Natural killer cell (primary cell): ENCODE data around the gene IRF9. TPM values are rescaled to one million over a fixed set of nuclear protein-coding genes. Genes with fewer than 3 reads are reported as not detected.

Source experiments
- ATAC-seq, 3 donors: fragments of 150-1000 bp in 2 of 3; fragments of 200-7000 bp in 1 of 3; cut with Tn5 transposase; 1 replicate in 1 of 3; 2 replicates in 2 of 3; pipeline ENCODE4 v1.10.0; 2021; ENCODE audit warnings: mild to moderate bottlenecking in 2 of 3, moderate library complexity in 2 of 3
- DNase-seq, 2 donors: peaks; one replicate each; pipeline versions ENCODE4 v3.0.0 to v3.0.0-alpha.2; 2013 to 2021; ENCODE audit warnings: mixed read lengths in 1 of 2
- H3K27ac ChIP-seq: one replicate; pipeline ENCODE4 v1.5.1; 2013; ENCODE audit warnings: mild to moderate bottlenecking, low read length
- H3K27me3 ChIP-seq: one replicate; pipeline ENCODE4 v1.6.1; 2013; ENCODE audit warnings: low read length; ENCODE audit not compliant: control insufficient read depth, insufficient read depth
- H3K36me3 ChIP-seq: one replicate; pipeline ENCODE4 v1.6.1; 2013; ENCODE audit warnings: low read length; ENCODE audit not compliant: control insufficient read depth, insufficient read depth
- H3K4me1 ChIP-seq: one replicate; pipeline ENCODE4 v1.6.1; 2013; ENCODE audit warnings: low read length; ENCODE audit not compliant: control insufficient read depth, insufficient read depth
- H3K4me3 ChIP-seq: one replicate; pipeline ENCODE4 v1.5.1; 2013; ENCODE audit warnings: low read length
- H3K9me3 ChIP-seq: one replicate; pipeline ENCODE4 v1.6.1; 2013; ENCODE audit warnings: low read length; ENCODE audit not compliant: control insufficient read depth, insufficient read depth
- H3K27ac Mint-ChIP-seq, 2 donors: one replicate each; pipeline ENCODE4 v1.8.0; 2022; ENCODE audit warnings: mild to moderate bottlenecking in 2 of 2, mixed read lengths in 2 of 2, moderate library complexity in 1 of 2
- H3K27me3 Mint-ChIP-seq, 2 donors: one replicate each; pipeline ENCODE4 v1.8.0; 2022; ENCODE audit warnings: low read depth in 2 of 2, mixed read lengths in 2 of 2
- H3K36me3 Mint-ChIP-seq: one replicate; pipeline ENCODE4 v1.8.0; 2022; ENCODE audit warnings: mixed read lengths
- H3K4me1 Mint-ChIP-seq, 2 donors: one replicate each; pipeline ENCODE4 v1.8.0; 2022; ENCODE audit warnings: mixed read lengths in 2 of 2
- H3K4me3 Mint-ChIP-seq: one replicate; pipeline ENCODE4 v1.8.0; 2022; ENCODE audit warnings: mild to moderate bottlenecking, moderate library complexity, mixed read lengths
- H3K9me3 Mint-ChIP-seq, 2 donors: one replicate each; pipeline ENCODE4 v1.8.0; 2022; ENCODE audit warnings: mixed read lengths in 2 of 2
- WGBS: methylation state at CpG from one replicate; pipeline ENCODE4 v1.1.7; 2013; ENCODE audit warnings: missing lambda C conversion rate; ENCODE audit not compliant: insufficient coverage; 5-methylcytosine and 5-hydroxymethylcytosine counted together
- intact Hi-C: fragments of 100-400 bp; cut with micrococcal nuclease; formaldehyde crosslinking; loops from one replicate; pipeline ENCODE4 v1.14.2; 2022
- total RNA-seq, 4 donors: library from RNA; stranded (reverse); fragments of 120-200 nt in 1 of 4; gene quantifications; one replicate each; pipeline versions ENCODE4 v1.2.3 to v1.2.4, GENCODE V29; 2013 to 2022
- TF ChIP-seq, protein P1 (sequence below): fragments of 200-600 bp; IDR thresholded peaks from one replicate; pipeline ENCODE4 v1.8.0; 2022; ENCODE audit warnings: antibody characterized with exemption

Gene IRF9
- total RNA-seq, 3 donors from 2014 or later (not counting 1 experiment from before 2014, with no cell fraction given) = 178 to 348 (median 319) TPM

GRCh38 chr14:24114532-24115421, 46.3 kb upstream of the IRF9 start, which contains the start of the genes DCAF11 and NRL:
TSS of gene DCAF11 (plus strand) at chr14:24114777. CDS start at chr14:24115595, 818 bp downstream.
TSS of gene NRL (minus strand) at chr14:24114949. CDS start at chr14:24082848, 32,101 bp downstream.
- under 1% methylated on average over 55 of the region's 65 CpGs for WGBS
- Histone ChIP-seq H3K36me3 (peaks cover 28% of the 10 kb centered on the region), H3K9me3 (no peaks in the 10 kb centered on the region), H3K4me3 (peak within 1 kb of the TSS; percentile 62), H3K4me1 (peaks cover 24% of the 10 kb centered on the region), H3K27me3 (no peaks in the 10 kb centered on the region), H3K27ac (peak within 1 kb of the TSS; percentile 100)
- DNase-seq (peak; percentile 99), ATAC-seq (peak; percentile 81 to 94 (median 83))
- intact Hi-C loops = loop anchor here (1.0 to 2.0 kb wide), 10 partner anchors 22 to 328 kb away; partner anchors contain the start of genes CARMIL3, CHMP4A, DHRS1 and EMC9
- peak within 1 kb of the TSS; percentile 96 to 99 for H3K27ac Mint-ChIP-seq
- no peaks in the 10 kb centered on the region for H3K9me3 Mint-ChIP-seq
- no peaks in the 10 kb centered on the region for H3K27me3 Mint-ChIP-seq
- peaks cover 22 to 27% of the 10 kb centered on the region in 2 donors for H3K4me1 Mint-ChIP-seq
- TF ChIP-seq, protein P1, sequence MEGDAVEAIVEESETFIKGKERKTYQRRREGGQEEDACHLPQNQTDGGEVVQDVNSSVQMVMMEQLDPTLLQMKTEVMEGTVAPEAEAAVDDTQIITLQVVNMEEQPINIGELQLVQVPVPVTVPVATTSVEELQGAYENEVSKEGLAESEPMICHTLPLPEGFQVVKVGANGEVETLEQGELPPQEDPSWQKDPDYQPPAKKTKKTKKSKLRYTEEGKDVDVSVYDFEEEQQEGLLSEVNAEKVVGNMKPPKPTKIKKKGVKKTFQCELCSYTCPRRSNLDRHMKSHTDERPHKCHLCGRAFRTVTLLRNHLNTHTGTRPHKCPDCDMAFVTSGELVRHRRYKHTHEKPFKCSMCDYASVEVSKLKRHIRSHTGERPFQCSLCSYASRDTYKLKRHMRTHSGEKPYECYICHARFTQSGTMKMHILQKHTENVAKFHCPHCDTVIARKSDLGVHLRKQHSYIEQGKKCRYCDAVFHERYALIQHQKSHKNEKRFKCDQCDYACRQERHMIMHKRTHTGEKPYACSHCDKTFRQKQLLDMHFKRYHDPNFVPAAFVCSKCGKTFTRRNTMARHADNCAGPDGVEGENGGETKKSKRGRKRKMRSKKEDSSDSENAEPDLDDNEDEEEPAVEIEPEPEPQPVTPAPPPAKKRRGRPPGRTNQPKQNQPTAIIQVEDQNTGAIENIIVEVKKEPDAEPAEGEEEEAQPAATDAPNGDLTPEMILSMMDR = no peak
- peaks cover 6% of the 10 kb centered on the region for H3K36me3 Mint-ChIP-seq
- peak within 1 kb of the TSS; percentile 99 for H3K4me3 Mint-ChIP-seq

DNA sequence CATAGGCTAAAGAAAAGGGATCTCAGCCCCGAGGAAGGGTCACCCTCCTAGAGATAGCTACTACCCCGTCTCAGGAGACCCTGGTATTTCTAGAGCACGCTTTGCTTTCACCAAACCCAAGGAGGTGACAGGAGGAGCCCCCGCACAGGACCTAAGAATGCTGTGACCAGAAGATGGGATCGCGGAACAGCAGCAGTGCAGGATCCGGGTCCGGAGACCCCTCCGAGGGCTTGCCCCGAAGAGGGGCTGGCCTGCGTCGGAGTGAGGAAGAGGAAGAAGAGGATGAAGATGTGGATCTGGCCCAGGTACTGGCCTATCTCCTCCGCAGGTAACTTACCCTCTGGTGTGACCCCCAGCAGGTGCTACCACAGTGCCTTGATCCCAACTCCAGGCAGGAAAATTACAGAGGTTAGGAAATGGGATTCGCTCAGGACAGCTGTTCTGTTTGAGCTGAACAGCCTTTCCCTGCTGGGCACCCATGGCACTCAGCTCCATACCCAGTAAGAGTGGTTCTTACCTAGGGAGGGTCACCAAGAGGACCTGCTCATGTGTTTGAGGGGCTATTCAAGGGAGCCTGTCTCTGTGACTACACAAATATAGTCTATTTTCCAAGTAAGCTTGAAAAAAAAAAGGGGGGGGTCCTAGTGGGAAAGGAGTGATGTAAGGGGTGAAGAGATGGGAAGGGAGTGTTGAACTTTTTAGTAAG, 45.5 kb upstream of the IRF9 start:
- Mint-ChIP-seq H3K27ac (peak overlapping the region; percentile 96 to 99), H3K4me1 (peaks cover 22 to 27% of the 10 kb centered on the region in 2 donors), H3K36me3 (peaks cover 6% of the 10 kb centered on the region), H3K4me3 (peak overlapping the region; percentile 99), H3K27me3 (no peaks in the 10 kb centered on the region), H3K9me3 (no peaks in the 10 kb centered on the region)
- ATAC-seq (no peak), DNase-seq (no peak)
- intact Hi-C loops = loop anchor here (1.0 to 2.0 kb wide), 4 partner anchors 63 to 327 kb away; partner anchors contain the start of genes CARMIL3, DHRS1, IPO4 and NOP9
- H3K4me1 ChIP-seq = peaks cover 24% of the 10 kb centered on the region
- H3K36me3 ChIP-seq = peaks cover 32% of the 10 kb centered on the region
- peak overlapping the region; percentile 100 for H3K27ac ChIP-seq
- H3K27me3 ChIP-seq = no peaks in the 10 kb centered on the region
- TF ChIP-seq, protein P1 = no peak
- 3% methylated on average over 14 of the region's 14 CpGs for WGBS
- H3K9me3 ChIP-seq = no peaks in the 10 kb centered on the region
- peak overlapping the region; percentile 62 for H3K4me3 ChIP-seq

- Histone ChIP-seq H3K27me3 (no peaks in the 10 kb centered on the region), H3K9me3 (no peaks in the 10 kb centered on the region), H3K27ac (no peak overlapping the region), H3K4me1 (peaks cover 24% of the 10 kb centered on the region), H3K4me3 (peak overlapping the region; percentile 62), H3K36me3 (peaks cover 39% of the 10 kb centered on the region)
- intact Hi-C loops = no loop called here
- no peak for DNase-seq
- no peak for ATAC-seq
- WGBS = 66% methylated on average over 6 of the region's 6 CpGs
- peaks cover 22 to 27% of the 10 kb centered on the region in 2 donors for H3K4me1 Mint-ChIP-seq
- H3K27me3 Mint-ChIP-seq = no peaks in the 10 kb centered on the region
- peak overlapping the region; percentile 99 for H3K4me3 Mint-ChIP-seq
- TF ChIP-seq, protein P1 = no peak
- H3K27ac Mint-ChIP-seq = peak overlapping the region; percentile 96 to 99
- H3K36me3 Mint-ChIP-seq = peaks cover 6% of the 10 kb centered on the region
- no peaks in the 10 kb centered on the region for H3K9me3 Mint-ChIP-seq
Observed at GRCh38 chr14:24116128-24116814, 44.8 kb upstream of the IRF9 start.
